IPS-NIHi11 (cell line): Measurements from ENCODE around the gene USP11.

Source experiments
- DNase-seq: peaks from one replicate; pipeline ENCODE4 v3.0.0; 2012; ENCODE audit warnings: mixed read lengths, low spot score

Gene USP11

GRCh38 chrX:47224896-47225290 is 7.9 kb upstream of the USP11 start:
- no peak for DNase-seq

DNA sequence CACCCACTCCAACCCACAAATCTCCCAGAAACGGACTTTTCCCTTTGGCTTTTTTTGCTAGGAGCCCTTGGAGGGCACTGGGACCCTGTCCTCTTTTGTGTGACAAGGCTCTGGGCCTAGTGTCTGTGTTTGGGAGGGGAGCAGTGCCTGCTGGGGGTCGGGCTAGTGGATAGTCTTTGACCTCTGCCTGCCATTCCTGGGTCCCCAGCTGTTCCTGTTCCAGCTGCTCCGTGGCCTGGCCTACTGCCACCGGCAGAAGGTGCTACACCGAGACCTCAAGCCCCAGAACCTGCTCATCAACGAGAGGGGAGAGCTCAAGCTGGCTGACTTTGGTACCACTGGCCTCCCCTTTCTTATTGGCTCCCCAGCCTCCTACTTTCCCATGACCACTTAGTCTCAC is 6.7 kb upstream of the USP11 start:
- DNase-seq: no peak

DNA sequence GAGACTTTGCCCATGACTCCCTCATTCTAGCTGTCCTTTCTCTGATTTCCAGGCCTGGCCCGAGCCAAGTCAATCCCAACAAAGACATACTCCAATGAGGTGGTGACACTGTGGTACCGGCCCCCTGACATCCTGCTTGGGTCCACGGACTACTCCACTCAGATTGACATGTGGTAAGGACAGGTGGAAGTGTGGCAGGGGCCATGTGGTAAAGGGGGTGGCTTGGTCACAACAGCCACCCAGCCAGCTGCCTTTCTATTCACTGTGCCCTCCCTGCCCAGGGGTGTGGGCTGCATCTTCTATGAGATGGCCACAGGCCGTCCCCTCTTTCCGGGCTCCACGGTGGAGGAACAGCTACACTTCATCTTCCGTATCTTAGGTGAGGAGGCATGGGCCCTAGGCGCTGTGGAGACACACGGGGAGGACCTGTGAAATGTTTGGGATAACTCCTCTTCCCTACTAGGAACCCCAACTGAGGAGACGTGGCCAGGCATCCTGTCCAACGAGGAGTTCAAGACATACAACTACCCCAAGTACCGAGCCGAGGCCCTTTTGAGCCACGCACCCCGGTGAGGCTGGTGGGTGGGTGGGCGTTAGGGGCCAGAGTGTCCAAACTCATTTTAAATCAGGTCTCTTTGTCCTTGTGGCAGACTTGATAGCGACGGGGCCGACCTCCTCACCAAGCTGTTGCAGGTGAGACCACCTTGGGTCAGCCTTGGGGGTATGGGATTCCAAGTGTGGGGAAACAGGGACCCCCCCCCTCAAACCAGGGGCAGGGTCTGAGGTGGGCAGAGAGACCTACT is 6.1 kb upstream of the USP11 start:
- no peak for DNase-seq

GRCh38 chrX:47227334-47227583 is 5.5 kb upstream of the USP11 start:
- DNase-seq: no peak

GRCh38 chrX:47228550-47229270 is 4.1 kb upstream of the USP11 start:
- DNase-seq: no peak

DNA sequence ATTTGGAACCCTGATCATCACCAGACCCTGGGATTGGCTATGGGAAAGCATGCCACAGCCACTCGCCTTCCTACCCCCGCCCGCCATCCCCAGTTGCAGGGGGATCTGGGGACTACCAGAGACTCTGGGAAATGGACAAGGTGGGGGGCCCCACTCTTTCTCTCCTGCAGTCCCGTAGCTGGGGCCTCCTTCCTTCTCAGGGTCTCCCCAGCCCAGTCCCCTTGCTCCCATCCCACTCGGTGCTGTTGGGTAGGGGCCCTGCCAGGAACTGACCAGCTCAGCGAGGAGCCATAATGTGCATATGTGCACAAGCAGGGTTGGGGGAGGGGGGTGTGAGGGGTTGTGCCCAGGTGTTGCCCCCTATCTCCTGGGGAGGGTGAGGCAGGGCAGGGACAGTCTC is 3.4 kb upstream of the USP11 start:
- DNase-seq: no peak

DNA sequence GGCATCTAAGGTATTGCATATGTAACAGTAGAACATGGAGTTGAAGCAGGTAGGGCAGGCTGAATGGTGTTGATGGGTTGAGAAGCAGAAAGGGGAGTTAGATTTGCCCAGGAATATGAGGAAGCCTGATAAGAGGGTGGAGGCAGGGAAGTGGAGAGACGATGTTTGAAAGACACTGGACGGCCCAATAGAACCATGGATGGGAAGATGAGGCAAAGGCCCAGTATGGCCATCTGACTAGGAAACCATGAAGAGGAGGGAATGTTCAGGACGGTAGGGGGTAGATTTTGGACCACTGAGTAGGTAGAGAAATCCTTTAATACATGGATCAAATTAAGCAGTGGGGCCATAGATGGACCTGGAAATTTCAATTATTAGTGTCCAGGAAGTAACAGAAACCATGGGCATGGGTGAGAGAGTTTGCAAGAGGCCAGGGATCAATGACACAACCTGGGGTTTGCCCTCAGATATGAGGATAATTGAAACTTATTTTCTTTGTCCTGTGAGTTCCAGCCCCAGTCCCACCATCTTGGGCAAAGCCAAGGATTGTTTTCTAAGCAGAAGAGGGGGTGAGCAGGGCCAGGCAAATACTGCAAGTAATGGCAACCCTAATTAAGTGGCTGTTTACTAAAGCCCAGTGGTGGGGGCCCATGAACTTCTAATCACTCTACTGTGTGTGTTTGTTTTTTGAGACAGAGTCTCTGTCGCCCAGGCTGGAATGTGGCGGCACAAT is 2.5 kb upstream of the USP11 start:
- no peak for DNase-seq

- DNase-seq: no peak
These were observed 1.6 kb upstream of the USP11 start for GRCh38 chrX:47231167-47231566.

DNA sequence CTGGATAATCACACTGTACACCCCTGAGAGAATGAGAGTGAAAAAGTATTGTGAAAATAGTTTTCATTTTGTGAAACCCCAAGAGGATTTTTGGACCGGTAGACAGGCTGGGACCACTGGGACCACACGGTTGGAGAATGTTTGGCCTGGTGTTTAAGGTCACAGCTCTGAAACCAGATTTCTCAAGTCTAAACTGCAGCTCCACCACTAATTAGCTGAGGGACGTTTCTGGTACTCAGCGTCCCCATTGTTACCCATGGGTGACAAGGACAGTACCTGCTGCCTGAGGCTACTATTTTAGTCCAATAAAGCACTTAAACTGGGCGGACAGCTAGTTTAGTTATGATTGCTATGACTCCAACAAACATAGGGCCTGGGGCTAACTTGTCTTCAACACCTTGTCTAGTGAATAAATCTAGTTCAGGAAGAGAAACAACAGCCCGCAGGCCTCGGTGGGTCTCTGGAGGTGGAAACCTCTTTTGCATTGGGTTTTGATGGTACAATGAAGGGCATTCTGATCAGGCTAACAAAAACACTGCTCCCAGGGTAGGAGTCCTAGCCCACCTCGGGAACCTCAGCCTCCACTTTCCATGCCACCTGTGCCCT is 509 bp upstream of the USP11 start:
- no peak for DNase-seq

- peak; percentile 78 for DNase-seq
These were observed 714 bp downstream of the USP11 start for GRCh38 chrX:47233333-47234113.

DNA sequence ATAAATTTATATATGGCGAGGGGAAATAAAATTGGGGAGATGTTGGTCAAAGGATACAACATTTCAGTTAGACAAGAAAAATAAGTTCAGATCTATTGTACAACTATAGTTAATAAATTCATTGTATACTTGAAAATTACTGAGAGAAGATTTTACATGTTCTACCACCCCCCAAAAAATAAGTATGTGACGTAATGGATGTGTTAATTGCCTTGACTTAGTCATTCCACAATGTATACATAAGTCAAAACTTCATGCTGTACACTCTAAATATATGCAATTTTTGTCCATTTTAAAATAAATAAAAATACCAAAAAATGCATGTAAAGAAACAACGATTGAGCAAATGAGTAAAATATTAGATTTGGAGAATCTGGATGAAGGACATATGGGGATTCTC is 1.8 kb downstream of the USP11 start:
- DNase-seq: no peak

DNA sequence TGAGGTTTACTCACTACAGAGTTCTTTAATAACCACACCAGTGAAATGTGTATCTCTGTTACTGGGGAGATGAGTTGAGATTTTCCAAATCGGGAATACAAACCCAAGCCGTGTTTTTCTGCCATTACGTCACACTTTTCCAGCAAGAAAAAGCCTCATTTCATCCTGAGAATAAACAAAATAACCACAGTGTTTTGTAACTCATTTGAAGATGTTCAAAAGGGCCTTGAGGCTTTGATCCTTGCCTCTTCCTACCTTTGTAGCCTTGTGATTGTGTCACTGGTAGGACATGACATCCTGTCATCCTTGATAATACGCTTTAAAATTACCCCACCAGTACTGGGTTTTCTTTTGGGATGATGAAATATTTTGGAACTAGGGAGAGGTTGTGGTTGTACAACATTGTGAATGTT is 2.9 kb downstream of the USP11 start:
- no peak for DNase-seq

GRCh38 chrX:47239199-47239598 is 6.4 kb downstream of the USP11 start:
- DNase-seq: no peak

GRCh38 chrX:47239898-47240545 is 7.2 kb downstream of the USP11 start:
- no peak for DNase-seq

- no peak for DNase-seq
These were observed 7.8 kb downstream of the USP11 start for GRCh38 chrX:47240619-47241018.

GRCh38 chrX:47241201-47242011 is 8.6 kb downstream of the USP11 start:
- DNase-seq: no peak

DNA sequence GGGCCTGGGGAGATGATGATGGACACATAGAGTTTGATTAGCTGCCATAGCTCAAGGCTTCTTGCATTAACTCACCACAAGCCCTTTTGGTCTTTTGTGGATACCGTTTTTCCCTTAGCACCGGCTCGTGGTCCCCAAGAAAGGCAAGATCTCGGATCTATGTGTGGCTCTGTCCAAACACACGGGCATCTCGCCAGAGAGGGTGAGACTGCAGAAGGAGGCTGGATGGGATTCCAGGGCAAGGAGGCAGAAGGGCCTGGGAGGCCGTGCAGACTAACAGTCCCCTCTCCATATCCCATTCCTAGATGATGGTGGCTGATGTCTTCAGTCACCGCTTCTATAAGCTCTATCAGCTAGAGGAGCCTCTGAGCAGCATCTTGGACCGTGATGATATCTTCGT is 9.5 kb downstream of the USP11 start:
- DNase-seq: no peak

- no peak for DNase-seq
These were observed 10.5 kb downstream of the USP11 start for GRCh38 chrX:47243351-47243750.

DNA sequence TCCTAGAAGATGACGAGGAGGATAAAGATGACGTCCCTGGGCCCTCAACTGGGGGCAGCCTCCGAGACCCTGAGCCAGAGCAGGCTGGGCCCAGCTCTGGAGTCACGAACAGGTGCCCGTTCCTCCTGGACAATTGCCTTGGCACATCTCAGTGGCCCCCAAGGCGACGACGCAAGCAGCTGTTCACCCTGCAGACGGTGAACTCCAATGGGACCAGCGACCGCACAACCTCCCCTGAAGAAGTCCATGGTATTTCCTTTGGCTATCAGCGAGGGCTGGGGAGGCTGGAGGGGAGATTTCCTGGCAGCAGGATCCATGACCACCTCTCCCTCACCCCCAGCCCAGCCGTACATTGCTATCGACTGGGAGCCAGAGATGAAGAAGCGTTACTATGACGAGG is 11.9 kb downstream of the USP11 start:
- DNase-seq: no peak

GRCh38 chrX:47245156-47245555 is 12.3 kb downstream of the USP11 start:
- DNase-seq: no peak
